HG02798 (cell line): ENCODE results near the gene ARHGAP10.

Experiments used
- ATAC-seq: cut with Tn5 transposase; IDR thresholded peaks from one replicate; pipeline ENCODE4 v1.9.1; 2021; ENCODE audit warnings: mild to moderate bottlenecking; ENCODE audit not compliant: unreplicated experiment, poor library complexity

Gene ARHGAP10

GRCh38 chr4:147764337-147764736 is 32.4 kb downstream of the ARHGAP10 start:
- no peak for ATAC-seq

GRCh38 chr4:147765121-147765529 is 33.2 kb downstream of the ARHGAP10 start:
- ATAC-seq, result no peak

GRCh38 chr4:147768113-147768512 is 36.2 kb downstream of the ARHGAP10 start:
- ATAC-seq, result no peak

- ATAC-seq, result no peak
These were observed 37.5 kb downstream of the ARHGAP10 start for GRCh38 chr4:147769386-147769785.

- no peak for ATAC-seq
These were observed 38.9 kb downstream of the ARHGAP10 start for GRCh38 chr4:147770831-147771230.

- ATAC-seq, result no peak
These were observed 40.2 kb downstream of the ARHGAP10 start for GRCh38 chr4:147772056-147772455.

- ATAC-seq, result no peak
These were observed 40.6 kb downstream of the ARHGAP10 start for GRCh38 chr4:147772459-147772969.

GRCh38 chr4:147773261-147774184 is 41.6 kb downstream of the ARHGAP10 start:
- ATAC-seq, result peak; percentile 49

GRCh38 chr4:147776716-147777115 is 44.8 kb downstream of the ARHGAP10 start:
- ATAC-seq, result no peak

- no peak for ATAC-seq
These were observed 45.7 kb downstream of the ARHGAP10 start for GRCh38 chr4:147777456-147778091.

- ATAC-seq, result peak; percentile 72
These were observed 47.1 kb downstream of the ARHGAP10 start for GRCh38 chr4:147778942-147779341.

- no peak for ATAC-seq
These were observed 47.6 kb downstream of the ARHGAP10 start for GRCh38 chr4:147779451-147779850.

- peak; percentile 71 for ATAC-seq
These were observed 48.4 kb downstream of the ARHGAP10 start for GRCh38 chr4:147780137-147780777.

- ATAC-seq, result no peak
These were observed 50.3 kb downstream of the ARHGAP10 start for GRCh38 chr4:147782087-147782781.

GRCh38 chr4:147785129-147785528 is 53.2 kb downstream of the ARHGAP10 start:
- ATAC-seq, result no peak

GRCh38 chr4:147786031-147786430 is 54.1 kb downstream of the ARHGAP10 start:
- peak; percentile 84 for ATAC-seq

- no peak for ATAC-seq
These were observed 54.6 kb downstream of the ARHGAP10 start for GRCh38 chr4:147786531-147786930.

GRCh38 chr4:147787204-147787603 is 55.3 kb downstream of the ARHGAP10 start:
- no peak for ATAC-seq

- ATAC-seq, result no peak
These were observed 56.9 kb downstream of the ARHGAP10 start for GRCh38 chr4:147788791-147789190.

GRCh38 chr4:147789596-147789995 is 57.7 kb downstream of the ARHGAP10 start:
- no peak for ATAC-seq
